LHCN-M2 (cell line): ENCODE results near the gene NFIL3. TPM values are rescaled to one million over a fixed set of nuclear protein-coding genes. Genes with fewer than 3 reads are reported as not detected.

Experiments
- DNase-seq: peaks from one replicate; pipeline ENCODE4 v3.0.0-alpha.2; 2012; ENCODE audit warnings: low read depth
- total RNA-seq: library from RNA; depleted of rRNA; stranded (reverse); fragments of >200 nt; gene quantifications from 2 replicates; pipeline ENCODE4 v1.2.3, GENCODE V29; 2014; rRNA removed

Gene NFIL3
- total RNA-seq, 1 experiment from 2014 or later, result 13.3 TPM

DNA sequence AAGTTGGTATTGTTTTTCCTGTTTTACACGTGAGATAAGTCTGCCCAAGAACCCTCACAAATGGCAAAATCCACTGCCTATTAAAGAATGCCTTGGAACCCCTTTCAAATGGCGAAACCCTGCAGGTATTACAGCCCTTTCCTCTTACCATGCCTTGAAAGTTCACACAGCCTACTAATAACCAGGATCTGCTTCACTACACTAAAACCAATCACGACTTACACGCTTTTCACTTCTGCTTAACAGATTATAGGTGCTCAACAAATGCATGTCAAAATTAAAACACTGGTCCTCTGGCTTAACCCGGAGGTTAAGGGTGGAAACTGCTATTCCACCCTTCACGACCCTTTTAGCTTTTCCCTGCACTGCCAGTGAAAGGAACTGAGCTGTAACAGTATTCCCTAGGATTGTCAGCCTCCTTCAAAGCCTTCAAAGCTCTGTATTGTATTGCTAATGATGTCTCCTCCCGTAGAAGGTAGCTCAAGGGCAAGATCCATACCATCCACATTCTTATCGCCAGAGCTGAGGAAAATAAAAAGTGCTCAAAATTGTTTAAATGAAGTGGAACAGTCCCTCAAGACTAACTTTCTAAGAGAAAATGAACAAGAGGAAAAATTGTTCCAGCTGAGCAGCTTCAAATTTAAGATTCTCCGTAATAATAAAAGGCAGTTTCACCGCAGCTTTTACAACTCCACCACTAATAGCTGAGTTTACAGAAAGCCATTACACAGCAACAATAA lies 62.9 kb downstream of the NFIL3 start:
- no peak for DNase-seq

DNA sequence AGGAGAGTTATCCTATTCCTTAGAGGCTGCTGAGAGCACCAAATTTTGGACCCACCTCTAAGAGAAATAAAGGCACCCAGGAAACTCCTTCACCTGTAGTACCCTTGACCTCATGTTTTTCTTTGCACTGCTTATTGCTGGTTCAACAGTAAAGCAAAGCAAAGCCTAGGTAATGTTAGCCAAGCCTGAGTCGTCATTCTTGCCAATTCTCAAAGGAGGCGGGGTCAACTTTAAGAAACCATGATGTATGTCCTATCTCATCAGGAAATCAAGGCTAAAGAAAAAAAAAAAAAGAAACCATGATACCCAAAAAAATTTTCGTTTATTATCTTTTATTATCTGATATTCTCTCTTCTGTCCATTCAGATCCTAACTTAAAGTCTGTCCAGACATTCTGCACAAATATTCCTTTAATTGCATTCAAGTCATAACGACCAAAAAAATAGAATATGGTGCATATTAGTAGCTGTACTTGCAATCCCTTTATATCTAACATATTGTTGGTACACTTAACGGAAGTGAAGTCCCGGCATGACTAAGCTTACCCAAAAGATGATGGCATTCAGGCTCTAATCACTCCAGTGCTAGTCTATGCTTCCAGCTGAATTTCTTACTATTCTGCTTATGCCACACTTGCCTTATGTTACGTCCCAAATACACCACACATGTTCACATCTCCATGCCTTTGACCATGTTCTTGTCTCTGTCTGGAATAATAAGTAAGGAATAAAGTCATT lies 63.7 kb downstream of the NFIL3 start:
- DNase-seq, result no peak

DNA sequence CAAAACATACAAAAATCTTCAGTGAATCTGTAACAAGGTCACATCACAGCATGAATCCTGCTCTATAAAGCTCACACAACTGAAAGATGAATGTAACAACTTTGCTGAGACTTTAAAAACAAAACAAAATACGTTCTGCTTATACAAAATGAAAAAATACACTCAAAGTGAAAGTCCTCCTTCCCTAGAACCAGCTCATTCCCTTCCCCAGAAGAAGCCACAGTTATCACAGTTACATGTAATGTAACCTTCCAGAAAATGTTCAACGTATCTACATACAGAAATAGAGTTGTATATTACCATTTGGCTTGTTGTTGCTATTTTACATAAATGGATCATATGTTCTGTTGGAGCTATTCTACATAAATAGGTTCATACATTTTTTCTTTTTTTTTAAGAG lies 64.5 kb downstream of the NFIL3 start:
- DNase-seq, result no peak

Other genes with a start within 250 kb of the NFIL3 start
- gene AUH, start 61.9 kb downstream of the NFIL3 start, total RNA-seq, result 10.6 and 11.5 TPM in 2 replicates